Measurements from ENCODE around the gene EIF3A. TPM values are rescaled to one million over a fixed set of nuclear protein-coding genes. Genes with fewer than 3 reads are reported as not detected.
A peak's percentile ranks its signal among the peaks of the same experiment; 100 is the strongest.
"Not testable (repeated sequence)": the region's sequence is repeated elsewhere in the genome, so short reads cannot be mapped to it uniquely, and the experiment has no call there.

Gene EIF3A
- total and polyA plus RNA-seq, 2 donors = 81.9 to 110 TPM

DNA sequence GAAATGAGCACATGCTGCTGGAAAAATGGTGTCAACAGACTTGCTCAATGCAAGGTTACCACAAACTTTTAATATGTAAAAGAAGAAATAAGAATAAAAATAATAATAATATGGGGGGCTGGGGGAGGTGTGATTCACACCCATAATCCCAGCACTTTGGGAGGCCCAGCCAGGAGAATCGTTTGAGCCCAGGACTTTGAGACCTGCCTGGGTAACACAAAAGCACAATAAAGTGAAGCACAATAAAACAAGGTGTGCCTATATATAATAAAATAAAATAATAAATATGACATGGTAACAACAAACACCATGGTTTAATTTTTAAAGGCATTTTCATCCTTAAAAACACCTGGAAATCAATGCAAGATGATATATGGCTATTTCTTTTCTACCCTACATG, 25.1 kb downstream of the EIF3A start:
- DNase-seq (ENCODE audit: extremely low spot score) = no peak
- WGBS = 88% methylated on average over 1 of the region's 1 CpG
- Histone ChIP-seq H3K4me3 (ENCODE audit: low read depth, low read length) (no peak overlapping the region), H3K27ac (ENCODE audit: low read depth) (no peak overlapping the region), H3K36me3 (ENCODE audit: insufficient read depth) (peaks cover 18% of the 10 kb centered on the region), H3K4me1 (ENCODE audit: insufficient read depth) (no peaks in the 10 kb centered on the region)

- no peak for DNase-seq (ENCODE audit: extremely low spot score)
- no peaks in the 10 kb centered on the region for H3K4me1 ChIP-seq (ENCODE audit: insufficient read depth)
- peaks cover 10% of the 10 kb centered on the region for H3K36me3 ChIP-seq (ENCODE audit: insufficient read depth)
- WGBS = 93% methylated on average over 3 of the region's 3 CpGs
- H3K4me3 ChIP-seq (ENCODE audit: low read depth, low read length) = no peak overlapping the region
- no peak overlapping the region for H3K27ac ChIP-seq (ENCODE audit: low read depth)
Observed at GRCh38 chr10:119051775-119052174, 28.8 kb downstream of the EIF3A start.

DNA sequence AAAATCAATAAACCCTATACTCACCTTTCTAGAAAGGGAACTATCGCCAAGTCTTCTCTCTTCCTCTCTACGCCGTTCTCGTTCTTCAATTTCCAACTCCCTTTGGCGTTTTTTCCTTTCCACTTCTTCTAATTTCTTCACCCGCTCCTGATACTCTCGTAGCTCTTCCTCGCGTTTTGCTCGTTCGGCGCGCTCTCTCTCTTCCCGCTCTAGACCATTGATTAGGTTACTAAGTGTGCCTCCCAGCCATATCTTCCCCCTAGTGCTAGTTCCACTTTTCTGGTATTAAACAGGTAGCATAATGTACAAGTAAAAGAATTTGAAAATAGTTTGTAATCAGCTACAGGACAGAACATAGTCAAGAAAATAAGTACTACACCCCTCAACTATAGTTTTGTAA, 30.8 kb downstream of the EIF3A start:
- WGBS = 97% methylated on average over 14 of the region's 14 CpGs
- H3K36me3 ChIP-seq (ENCODE audit: insufficient read depth) = peaks cover 9% of the 10 kb centered on the region

GRCh38 chr10:119049361-119049760, 31.3 kb downstream of the EIF3A start:
- WGBS = 97% methylated on average over 5 of the region's 5 CpGs

More for the DNA sequence above, 30.8 kb downstream of the EIF3A start:
- H3K27ac ChIP-seq (ENCODE audit: low read depth) = no peak overlapping the region
- H3K4me1 ChIP-seq (ENCODE audit: insufficient read depth) = no peaks in the 10 kb centered on the region
- H3K4me3 ChIP-seq (ENCODE audit: low read depth, low read length) = no peak overlapping the region
- no peak for DNase-seq (ENCODE audit: extremely low spot score)

GRCh38 chr10:119045561-119045960, 35.1 kb downstream of the EIF3A start:
- Histone ChIP-seq H3K27ac (ENCODE audit: low read depth) (no peak overlapping the region), H3K36me3 (ENCODE audit: insufficient read depth) (peaks cover 13% of the 10 kb centered on the region), H3K4me1 (ENCODE audit: insufficient read depth) (no peaks in the 10 kb centered on the region), H3K4me3 (ENCODE audit: low read depth, low read length) (no peak overlapping the region)
- WGBS = 93% methylated on average over 7 of the region's 7 CpGs
- no peak for DNase-seq (ENCODE audit: extremely low spot score)

More at GRCh38 chr10:119049361-119049760, 31.3 kb downstream of the EIF3A start:
- Histone ChIP-seq H3K4me3 (ENCODE audit: low read depth, low read length) (no peak overlapping the region), H3K36me3 (ENCODE audit: insufficient read depth) (peaks cover 9% of the 10 kb centered on the region), H3K27ac (ENCODE audit: low read depth) (no peak overlapping the region), H3K4me1 (ENCODE audit: insufficient read depth) (no peaks in the 10 kb centered on the region)
- no peak for DNase-seq (ENCODE audit: extremely low spot score)

GRCh38 chr10:119042169-119042568, 38.4 kb downstream of the EIF3A start:
- H3K27ac ChIP-seq (ENCODE audit: low read depth) = no peak overlapping the region
- H3K36me3 ChIP-seq (ENCODE audit: insufficient read depth) = peaks cover 19% of the 10 kb centered on the region

DNA sequence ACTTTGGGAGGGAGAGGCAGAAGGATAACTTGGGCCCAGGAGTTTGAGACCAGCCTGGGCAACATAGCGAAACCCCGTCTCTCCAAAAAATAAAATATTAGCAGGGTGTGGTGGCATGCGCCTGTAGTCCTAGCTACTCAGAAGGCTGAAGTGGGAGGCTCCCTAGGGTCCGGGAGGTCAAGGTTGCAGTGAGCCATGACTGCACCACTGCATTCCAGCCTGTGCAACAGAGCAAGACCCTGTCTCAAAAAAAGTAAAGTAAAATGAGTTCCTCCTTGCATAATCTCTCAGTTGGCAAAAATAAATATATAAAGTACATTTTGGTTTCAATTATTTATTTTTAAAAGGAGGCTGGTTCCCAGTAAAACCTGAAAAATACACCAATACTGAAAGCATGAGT, 39.3 kb downstream of the EIF3A start:
- 92% methylated on average over 4 of the region's 4 CpGs for WGBS
- Histone ChIP-seq H3K4me1 (ENCODE audit: insufficient read depth) (no peaks in the 10 kb centered on the region), H3K36me3 (ENCODE audit: insufficient read depth) (peaks cover 23% of the 10 kb centered on the region), H3K27ac (ENCODE audit: low read depth) (no peak overlapping the region), H3K4me3 (ENCODE audit: low read depth, low read length) (no peak overlapping the region)
- no peak for DNase-seq (ENCODE audit: extremely low spot score)

More at GRCh38 chr10:119042169-119042568, 38.4 kb downstream of the EIF3A start:
- 96% methylated on average over 26 of the region's 26 CpGs for WGBS
- DNase-seq (ENCODE audit: extremely low spot score) = no peak
- Histone ChIP-seq H3K4me1 (ENCODE audit: insufficient read depth) (no peaks in the 10 kb centered on the region), H3K4me3 (ENCODE audit: low read depth, low read length) (no peak overlapping the region)

- Histone ChIP-seq H3K4me3 (ENCODE audit: low read depth, low read length) (no peak overlapping the region), H3K36me3 (ENCODE audit: insufficient read depth) (peaks cover 20% of the 10 kb centered on the region), H3K27ac (ENCODE audit: low read depth) (no peak overlapping the region), H3K4me1 (ENCODE audit: insufficient read depth) (no peaks in the 10 kb centered on the region)
- DNase-seq (ENCODE audit: extremely low spot score) = no peak
- 71% methylated on average over 1 of the region's 1 CpG for WGBS
Observed at GRCh38 chr10:119039161-119039560, 41.5 kb downstream of the EIF3A start.

GRCh38 chr10:119031496-119032059, 49.0 kb downstream of the EIF3A start:
- Histone ChIP-seq H3K27ac (ENCODE audit: low read depth) (no peak overlapping the region), H3K36me3 (ENCODE audit: insufficient read depth) (peaks cover 5% of the 10 kb centered on the region), H3K4me3 (ENCODE audit: low read depth, low read length) (no peak overlapping the region), H3K4me1 (ENCODE audit: insufficient read depth) (no peaks in the 10 kb centered on the region)
- DNase-seq (ENCODE audit: extremely low spot score) = no peak
- WGBS = 64% methylated on average over 7 of the region's 7 CpGs

DNA sequence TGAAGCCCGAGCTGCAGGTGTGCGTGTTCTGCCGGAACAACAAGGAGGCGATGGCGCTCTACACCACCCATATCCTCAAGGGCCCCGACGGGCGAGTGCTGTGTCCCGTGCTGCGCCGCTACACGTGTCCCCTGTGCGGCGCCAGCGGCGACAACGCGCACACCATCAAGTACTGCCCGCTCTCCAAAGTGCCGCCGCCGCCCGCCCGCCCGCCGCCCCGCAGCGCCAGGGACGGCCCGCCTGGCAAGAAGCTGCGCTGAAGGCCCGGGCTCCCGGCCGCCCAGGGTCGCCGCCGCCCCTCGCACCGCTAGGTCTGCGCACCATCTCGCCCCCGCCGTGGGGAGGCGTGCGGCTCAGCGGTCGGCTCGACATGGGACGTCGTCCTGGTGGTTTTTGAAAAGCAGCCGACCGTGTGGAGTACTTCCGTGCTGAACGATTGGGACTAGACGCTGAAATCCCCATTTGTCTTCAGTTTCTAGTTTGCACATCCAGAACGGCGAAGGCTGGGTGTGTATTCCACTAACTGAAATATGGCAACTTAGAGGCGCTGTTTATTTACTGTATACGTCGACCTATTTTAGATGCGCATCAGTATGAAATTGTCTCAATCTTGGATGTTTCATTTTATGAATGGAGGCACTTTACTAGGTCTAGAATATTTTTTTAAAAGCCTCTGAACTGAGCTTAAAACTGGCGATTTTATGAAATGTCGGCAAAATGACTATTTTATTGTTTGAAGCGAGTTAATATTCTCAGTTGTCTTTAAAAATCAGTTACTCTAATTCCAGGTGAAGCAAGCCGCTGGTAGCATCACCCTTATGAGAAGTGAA, 50.0 kb downstream of the EIF3A start:
- no peaks in the 10 kb centered on the region for H3K4me1 ChIP-seq (ENCODE audit: insufficient read depth)

DNA sequence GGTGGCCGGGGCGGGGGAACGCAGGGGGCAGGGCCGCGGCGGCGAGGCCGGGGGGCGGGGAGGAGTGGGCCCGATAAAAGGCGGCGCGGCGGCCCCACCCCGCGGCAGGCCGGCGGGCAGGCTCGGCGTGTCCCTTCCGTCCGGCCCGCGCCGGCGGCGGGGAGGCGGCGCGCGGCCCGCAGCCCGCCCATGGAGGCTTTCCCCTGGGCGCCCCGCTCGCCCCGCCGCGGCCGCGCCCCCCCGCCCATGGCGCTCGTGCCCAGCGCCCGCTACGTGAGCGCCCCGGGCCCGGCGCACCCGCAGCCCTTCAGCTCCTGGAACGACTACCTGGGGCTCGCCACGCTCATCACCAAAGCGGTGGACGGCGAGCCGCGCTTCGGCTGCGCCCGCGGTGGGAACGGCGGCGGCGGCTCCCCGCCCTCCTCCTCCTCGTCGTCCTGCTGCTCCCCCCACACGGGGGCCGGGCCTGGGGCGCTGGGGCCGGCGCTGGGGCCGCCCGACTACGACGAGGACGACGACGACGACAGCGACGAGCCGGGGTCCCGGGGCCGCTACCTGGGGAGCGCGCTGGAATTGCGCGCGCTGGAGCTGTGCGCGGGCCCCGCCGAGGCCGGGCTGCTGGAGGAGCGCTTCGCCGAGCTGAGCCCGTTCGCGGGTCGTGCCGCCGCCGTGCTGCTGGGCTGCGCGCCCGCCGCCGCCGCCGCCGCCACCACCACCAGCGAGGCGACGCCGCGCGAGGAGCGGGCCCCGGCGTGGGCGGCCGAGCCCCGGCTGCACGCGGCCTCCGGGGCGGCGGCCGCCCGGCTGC, 50.8 kb downstream of the EIF3A start, which contains the start of gene NANOS1:
NANOS1 (plus strand) TSS at position 102 of the 808 bp plus-strand sequence; CDS start at position 190, 88 bp downstream.
- Histone ChIP-seq H3K36me3 (ENCODE audit: insufficient read depth) (peaks cover 5% of the 10 kb centered on the region), H3K4me3 (ENCODE audit: low read depth, low read length) (peak within 1 kb of the TSS; percentile 64), H3K27ac (ENCODE audit: low read depth) (no peak within 1 kb of the TSS), H3K4me1 (ENCODE audit: insufficient read depth) (no peaks in the 10 kb centered on the region)
- under 1% methylated on average over 135 of the region's 136 CpGs for WGBS
- DNase-seq (ENCODE audit: extremely low spot score) = no peak

More for the DNA sequence above, 50.0 kb downstream of the EIF3A start:
- H3K36me3 ChIP-seq (ENCODE audit: insufficient read depth) = peaks cover 5% of the 10 kb centered on the region
- no peak overlapping the region for H3K27ac ChIP-seq (ENCODE audit: low read depth)
- no peak for DNase-seq (ENCODE audit: extremely low spot score)
- peak overlapping the region; percentile 64 for H3K4me3 ChIP-seq (ENCODE audit: low read depth, low read length)
- 6% methylated on average over 65 of the region's 65 CpGs for WGBS

GRCh38 chr10:119028900-119029612, 51.6 kb downstream of the EIF3A start:
- WGBS = 4% methylated on average over 68 of the region's 68 CpGs
- Histone ChIP-seq H3K4me1 (ENCODE audit: insufficient read depth) (no peaks in the 10 kb centered on the region), H3K36me3 (ENCODE audit: insufficient read depth) (peaks cover 5% of the 10 kb centered on the region), H3K4me3 (ENCODE audit: low read depth, low read length) (peak overlapping the region; percentile 64), H3K27ac (ENCODE audit: low read depth) (no peak overlapping the region)
- peak; percentile 48 for DNase-seq (ENCODE audit: extremely low spot score)

DNA sequence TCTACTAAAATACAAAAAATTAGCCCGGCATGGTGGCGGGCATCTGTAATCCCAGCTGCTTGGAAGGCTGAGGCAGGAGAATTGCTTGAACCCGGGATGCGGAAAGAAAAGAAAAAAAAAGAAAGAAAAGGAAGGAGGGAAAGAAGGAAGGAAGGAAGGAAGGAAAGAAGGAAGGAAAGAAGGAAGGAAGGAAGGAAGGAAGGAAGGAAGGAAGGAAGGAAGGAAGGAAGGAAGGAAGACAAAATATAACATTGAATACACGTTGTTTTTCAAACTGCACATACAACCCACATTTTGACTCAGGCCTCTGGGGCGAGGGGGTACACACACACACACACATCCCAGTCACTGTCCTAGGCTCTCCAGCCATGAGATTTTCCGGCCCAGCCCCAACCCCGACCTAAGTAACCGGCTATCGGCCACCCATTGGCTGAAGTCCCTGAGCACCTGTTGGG, 52.1 kb downstream of the EIF3A start:
- 62% methylated on average over 10 of the region's 10 CpGs for WGBS
- peak overlapping the region; percentile 64 for H3K4me3 ChIP-seq (ENCODE audit: low read depth, low read length)
- H3K36me3 ChIP-seq (ENCODE audit: insufficient read depth); H3K4me1 ChIP-seq (ENCODE audit: insufficient read depth); H3K27ac ChIP-seq (ENCODE audit: low read depth); DNase-seq (ENCODE audit: extremely low spot score): not testable (repeated sequence)
